GM12875 (cell line): ENCODE measurements around the gene ZNF324.

Source experiments
- H3K4me3 ChIP-seq: one replicate; pipeline ENCODE4 v1.5.1; 2011; ENCODE audit warnings: low read depth, low read length, control low read depth
- TF ChIP-seq, protein P1 (sequence below): IDR thresholded peaks from 2 replicates; pipeline ENCODE4 v1.5.1; 2011; ENCODE audit warnings: low read depth, mild to moderate bottlenecking, control low read depth, inconsistent platforms, low read length, moderate library complexity, borderline replicate concordance; ENCODE audit not compliant: insufficient read depth

Gene ZNF324

DNA sequence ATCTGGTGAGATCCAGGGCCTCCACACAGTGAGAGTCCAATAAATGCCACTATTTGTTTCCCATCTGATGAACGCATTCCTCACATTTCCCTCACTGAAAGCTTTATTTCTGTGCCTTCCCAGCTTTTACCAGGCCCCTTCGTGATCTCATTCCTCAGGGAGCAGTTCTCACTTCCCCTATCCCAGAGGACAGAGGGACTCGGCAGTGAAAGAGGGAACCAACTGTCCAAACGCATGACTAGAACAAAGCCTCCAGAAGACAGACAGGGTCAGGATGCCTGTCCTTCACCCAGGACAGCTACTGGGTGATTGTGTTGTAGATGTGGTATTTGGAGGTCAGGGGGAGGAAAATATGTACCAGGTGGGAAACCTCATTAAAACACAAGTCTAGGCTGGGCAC lies 54.8 kb downstream of the ZNF324 start:
- no peak overlapping the region for H3K4me3 ChIP-seq
- TF ChIP-seq, protein P1, sequence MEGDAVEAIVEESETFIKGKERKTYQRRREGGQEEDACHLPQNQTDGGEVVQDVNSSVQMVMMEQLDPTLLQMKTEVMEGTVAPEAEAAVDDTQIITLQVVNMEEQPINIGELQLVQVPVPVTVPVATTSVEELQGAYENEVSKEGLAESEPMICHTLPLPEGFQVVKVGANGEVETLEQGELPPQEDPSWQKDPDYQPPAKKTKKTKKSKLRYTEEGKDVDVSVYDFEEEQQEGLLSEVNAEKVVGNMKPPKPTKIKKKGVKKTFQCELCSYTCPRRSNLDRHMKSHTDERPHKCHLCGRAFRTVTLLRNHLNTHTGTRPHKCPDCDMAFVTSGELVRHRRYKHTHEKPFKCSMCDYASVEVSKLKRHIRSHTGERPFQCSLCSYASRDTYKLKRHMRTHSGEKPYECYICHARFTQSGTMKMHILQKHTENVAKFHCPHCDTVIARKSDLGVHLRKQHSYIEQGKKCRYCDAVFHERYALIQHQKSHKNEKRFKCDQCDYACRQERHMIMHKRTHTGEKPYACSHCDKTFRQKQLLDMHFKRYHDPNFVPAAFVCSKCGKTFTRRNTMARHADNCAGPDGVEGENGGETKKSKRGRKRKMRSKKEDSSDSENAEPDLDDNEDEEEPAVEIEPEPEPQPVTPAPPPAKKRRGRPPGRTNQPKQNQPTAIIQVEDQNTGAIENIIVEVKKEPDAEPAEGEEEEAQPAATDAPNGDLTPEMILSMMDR, result no peak

DNA sequence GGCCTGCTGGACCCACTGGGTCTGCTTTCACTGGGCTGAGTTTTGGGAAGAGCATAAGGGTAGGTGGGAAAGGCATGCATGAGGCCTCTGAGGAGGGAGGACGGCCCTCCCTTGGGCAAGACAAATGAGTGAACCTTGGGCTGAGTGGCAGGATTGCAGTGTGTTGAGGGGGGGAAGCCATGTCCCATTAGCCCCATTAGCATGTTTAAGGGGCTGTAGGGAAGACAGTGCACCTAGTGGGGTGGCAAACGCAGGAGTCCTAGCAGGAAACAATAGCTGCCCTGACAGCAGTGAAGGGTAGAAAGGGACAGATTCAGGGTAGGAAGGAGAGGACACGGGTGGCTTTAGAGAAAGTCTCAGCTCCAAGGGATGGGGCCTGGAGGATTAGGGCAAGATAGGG lies 55.8 kb downstream of the ZNF324 start:
- TF ChIP-seq, protein P1, result no peak
- H3K4me3 ChIP-seq, result no peak overlapping the region
